ENCODE measurements around the gene EHF.
A peak's percentile ranks its signal among the peaks of the same experiment; 100 is the strongest.

EHF gene

DNA sequence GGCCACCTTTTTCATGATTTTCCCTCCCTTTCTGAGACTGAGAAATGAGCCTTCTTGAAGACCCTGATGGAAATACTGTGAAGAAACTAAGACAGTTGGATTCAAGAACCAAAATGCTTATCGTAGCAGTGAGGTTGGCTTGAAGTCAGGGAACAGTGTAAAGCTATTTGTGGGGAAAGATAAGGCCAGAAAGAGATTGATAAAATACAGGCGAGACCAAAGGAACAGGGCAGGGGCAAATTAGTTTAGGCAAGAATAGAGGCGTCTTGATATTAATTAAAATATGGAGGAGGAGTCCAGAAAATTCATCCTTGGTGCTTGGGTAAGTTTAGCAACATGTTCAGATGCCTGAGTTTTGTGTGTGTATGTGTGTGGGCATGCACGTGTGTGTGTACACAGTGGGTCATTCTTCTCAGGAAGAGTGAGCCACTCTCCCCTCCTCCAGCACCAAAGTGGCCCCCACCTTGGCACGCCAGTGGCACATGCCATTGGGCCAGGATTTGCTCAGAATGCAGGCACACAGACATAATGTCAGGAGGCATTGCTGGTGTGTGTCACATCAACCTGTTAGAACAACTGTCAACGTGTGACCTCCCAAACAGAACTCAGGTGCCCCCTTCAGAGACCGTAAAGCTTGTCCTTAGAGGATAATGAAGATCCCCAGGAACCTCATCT lies 3.9 kb upstream of the EHF start:
- Histone ChIP-seq H3K9ac (ENCODE audit: low read length) (no peak overlapping the region), H3K27me3 (ENCODE audit: control insufficient read depth, insufficient read depth, low read length) (no peaks in the 10 kb centered on the region), H3K36me3 (ENCODE audit: control insufficient read depth, insufficient read depth, low read length) (no peaks in the 10 kb centered on the region), H3K4me3 (ENCODE audit: low read length) (no peak overlapping the region), H3K9me3 (ENCODE audit: control insufficient read depth, low read length) (no peaks in the 10 kb centered on the region), H3K4me1 (ENCODE audit: control insufficient read depth, insufficient read depth, low read length) (peaks cover 41% of the 10 kb centered on the region)

DNA sequence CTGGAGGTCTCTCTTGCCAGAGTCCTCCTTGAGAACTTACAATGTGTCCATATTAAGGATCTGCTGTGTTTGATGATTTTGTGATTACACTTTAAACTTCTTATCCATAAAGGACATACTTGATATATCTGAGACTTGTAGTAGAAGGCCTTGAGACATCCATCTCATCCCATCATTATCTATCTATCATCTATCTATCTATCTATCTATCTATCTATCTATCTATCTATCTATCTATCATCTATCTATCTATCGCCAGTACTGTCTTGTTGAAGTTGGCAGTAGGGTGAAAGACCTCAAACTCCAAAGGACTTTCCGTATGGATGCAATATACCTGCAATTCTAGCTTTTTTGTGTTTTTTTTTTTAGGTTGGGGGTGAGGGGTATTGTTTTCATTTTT lies 2.5 kb upstream of the EHF start:
- H3K4me3 ChIP-seq (ENCODE audit: low read length) = no peak overlapping the region
- no peaks in the 10 kb centered on the region for H3K9me3 ChIP-seq (ENCODE audit: control insufficient read depth, low read length)
- peaks cover 41% of the 10 kb centered on the region for H3K4me1 ChIP-seq (ENCODE audit: control insufficient read depth, insufficient read depth, low read length)
- H3K36me3 ChIP-seq (ENCODE audit: control insufficient read depth, insufficient read depth, low read length) = no peaks in the 10 kb centered on the region
- no peak overlapping the region for H3K9ac ChIP-seq (ENCODE audit: low read length)
- H3K27me3 ChIP-seq (ENCODE audit: control insufficient read depth, insufficient read depth, low read length) = no peaks in the 10 kb centered on the region

DNA sequence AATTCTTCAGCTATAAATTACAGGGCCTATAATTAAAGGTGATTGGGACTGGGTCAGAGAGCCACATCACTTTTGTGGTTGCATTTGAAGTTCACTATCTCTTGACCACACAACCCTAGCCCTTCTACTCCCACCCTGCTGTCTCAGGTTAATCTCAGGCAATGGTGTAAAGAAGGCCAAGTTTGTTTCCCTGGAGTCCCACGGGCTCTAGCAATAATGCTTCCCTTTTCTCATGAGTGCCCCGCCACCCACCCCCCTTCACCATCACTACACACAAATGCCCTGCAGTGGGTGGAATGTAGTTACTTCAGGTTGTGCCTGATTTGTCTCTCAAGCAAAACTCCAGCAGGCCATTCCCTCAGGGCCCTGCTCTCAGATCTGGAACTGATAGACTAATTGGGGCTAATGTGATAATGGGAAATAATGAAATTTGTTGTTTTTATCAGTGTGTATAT lies 1.8 kb upstream of the EHF start:
- H3K36me3 ChIP-seq (ENCODE audit: control insufficient read depth, insufficient read depth, low read length) = no peaks in the 10 kb centered on the region
- peaks cover 41% of the 10 kb centered on the region for H3K4me1 ChIP-seq (ENCODE audit: control insufficient read depth, insufficient read depth, low read length)
- no peaks in the 10 kb centered on the region for H3K27me3 ChIP-seq (ENCODE audit: control insufficient read depth, insufficient read depth, low read length)
- H3K4me3 ChIP-seq (ENCODE audit: low read length) = no peak overlapping the region
- no peak overlapping the region for H3K9ac ChIP-seq (ENCODE audit: low read length)
- H3K9me3 ChIP-seq (ENCODE audit: control insufficient read depth, low read length) = no peaks in the 10 kb centered on the region

DNA sequence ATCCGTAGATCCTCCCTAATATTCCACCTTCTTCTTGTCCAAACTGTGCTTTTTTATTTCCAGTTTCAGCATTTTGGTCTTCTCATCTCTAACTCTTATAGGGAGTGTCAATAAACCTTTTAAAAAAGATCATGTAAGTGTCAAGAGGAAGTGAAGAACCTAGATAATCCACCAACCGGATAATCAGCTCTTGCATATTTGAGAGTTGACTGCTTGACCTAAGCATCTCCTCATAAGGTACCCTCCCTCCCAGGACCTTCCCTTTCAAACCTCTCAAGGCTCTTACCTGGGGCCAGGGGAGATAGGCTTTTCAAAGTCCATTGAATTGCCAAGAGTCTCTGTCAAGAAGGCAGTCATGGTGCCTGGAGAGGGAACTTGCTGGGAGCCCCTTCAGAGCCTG lies 691 bp upstream of the EHF start:
- H3K27me3 ChIP-seq (ENCODE audit: control insufficient read depth, insufficient read depth, low read length) = no peaks in the 10 kb centered on the region
- peaks cover 46% of the 10 kb centered on the region for H3K4me1 ChIP-seq (ENCODE audit: control insufficient read depth, insufficient read depth, low read length)
- H3K9me3 ChIP-seq (ENCODE audit: control insufficient read depth, low read length) = no peaks in the 10 kb centered on the region
- peak overlapping the region; percentile 52 for H3K4me3 ChIP-seq (ENCODE audit: low read length)
- H3K9ac ChIP-seq (ENCODE audit: low read length) = peak overlapping the region; percentile 59
- no peaks in the 10 kb centered on the region for H3K36me3 ChIP-seq (ENCODE audit: control insufficient read depth, insufficient read depth, low read length)

DNA sequence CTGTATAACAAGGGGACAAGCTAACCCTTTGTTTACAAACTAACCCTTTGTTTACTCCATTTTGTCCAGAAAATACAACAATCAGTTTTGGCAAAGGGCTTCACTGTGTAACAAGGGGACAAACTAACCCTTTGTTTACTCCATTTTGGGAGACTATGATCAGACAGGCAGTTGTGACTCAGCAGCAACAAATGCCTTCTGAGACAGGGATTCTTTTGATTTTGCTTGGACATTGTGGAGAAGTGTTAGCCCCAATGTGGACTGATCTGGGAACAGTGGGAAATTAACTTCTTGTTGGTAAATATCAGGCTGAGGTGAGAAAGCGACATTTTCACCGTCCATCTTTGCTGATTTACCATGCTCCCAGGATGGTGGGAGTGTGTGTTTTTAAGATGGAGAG lies 983 bp downstream of the EHF start:
- Histone ChIP-seq H3K9me3 (ENCODE audit: control insufficient read depth, low read length) (no peaks in the 10 kb centered on the region), H3K9ac (ENCODE audit: low read length) (peak overlapping the region; percentile 84), H3K36me3 (ENCODE audit: control insufficient read depth, insufficient read depth, low read length) (no peaks in the 10 kb centered on the region), H3K4me1 (ENCODE audit: control insufficient read depth, insufficient read depth, low read length) (peaks cover 54% of the 10 kb centered on the region), H3K27me3 (ENCODE audit: control insufficient read depth, insufficient read depth, low read length) (no peaks in the 10 kb centered on the region), H3K4me3 (ENCODE audit: low read length) (peak overlapping the region; percentile 52)

DNA sequence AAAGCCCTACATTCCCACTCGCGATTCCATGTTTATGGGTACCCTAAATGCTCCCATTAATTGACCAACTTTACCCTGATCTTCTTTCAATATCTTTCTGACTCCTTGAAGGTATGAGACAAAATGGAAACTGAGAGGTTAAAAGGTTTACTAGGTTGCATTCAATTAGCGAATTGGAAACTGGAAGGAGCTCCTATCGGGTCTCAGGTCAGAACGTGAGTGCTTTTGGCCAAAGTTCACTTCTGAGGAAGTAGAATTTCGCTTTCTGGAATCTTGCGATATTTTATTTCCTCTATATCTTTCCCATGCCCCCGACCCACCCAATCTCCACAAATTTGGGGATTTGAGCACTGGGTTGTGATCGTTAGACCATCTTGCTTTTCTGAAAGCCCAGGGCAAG lies 2.6 kb downstream of the EHF start:
- Histone ChIP-seq H3K9me3 (ENCODE audit: control insufficient read depth, low read length) (no peaks in the 10 kb centered on the region), H3K4me3 (ENCODE audit: low read length) (peak overlapping the region; percentile 52), H3K4me1 (ENCODE audit: control insufficient read depth, insufficient read depth, low read length) (peaks cover 50% of the 10 kb centered on the region), H3K27me3 (ENCODE audit: control insufficient read depth, insufficient read depth, low read length) (no peaks in the 10 kb centered on the region), H3K36me3 (ENCODE audit: control insufficient read depth, insufficient read depth, low read length) (no peaks in the 10 kb centered on the region), H3K9ac (ENCODE audit: low read length) (peak overlapping the region; percentile 84)

DNA sequence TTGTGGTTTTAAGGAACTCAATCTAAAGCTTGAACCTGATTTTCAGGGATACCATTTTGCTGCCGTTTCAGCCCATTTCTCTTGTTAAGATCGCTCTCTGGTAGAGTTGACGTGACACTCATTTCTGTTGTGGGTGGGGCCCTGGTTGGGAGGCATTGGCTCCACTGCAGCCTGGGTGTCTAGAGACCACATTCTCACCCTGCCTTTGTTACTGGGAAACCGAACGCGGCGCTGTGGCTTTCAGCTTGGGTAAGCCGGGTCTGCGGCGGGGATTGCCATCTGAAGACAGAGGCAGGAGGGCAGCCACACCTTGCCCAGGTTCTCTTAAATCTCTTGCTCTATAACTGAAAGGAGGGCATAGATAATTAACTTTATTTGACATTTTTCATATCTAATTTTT lies 3.2 kb downstream of the EHF start:
- H3K27me3 ChIP-seq (ENCODE audit: control insufficient read depth, insufficient read depth, low read length) = no peaks in the 10 kb centered on the region
- H3K9ac ChIP-seq (ENCODE audit: low read length) = peak overlapping the region; percentile 84
- peaks cover 51% of the 10 kb centered on the region for H3K4me1 ChIP-seq (ENCODE audit: control insufficient read depth, insufficient read depth, low read length)
- H3K36me3 ChIP-seq (ENCODE audit: control insufficient read depth, insufficient read depth, low read length) = no peaks in the 10 kb centered on the region
- no peaks in the 10 kb centered on the region for H3K9me3 ChIP-seq (ENCODE audit: control insufficient read depth, low read length)
- peak overlapping the region; percentile 52 for H3K4me3 ChIP-seq (ENCODE audit: low read length)

DNA sequence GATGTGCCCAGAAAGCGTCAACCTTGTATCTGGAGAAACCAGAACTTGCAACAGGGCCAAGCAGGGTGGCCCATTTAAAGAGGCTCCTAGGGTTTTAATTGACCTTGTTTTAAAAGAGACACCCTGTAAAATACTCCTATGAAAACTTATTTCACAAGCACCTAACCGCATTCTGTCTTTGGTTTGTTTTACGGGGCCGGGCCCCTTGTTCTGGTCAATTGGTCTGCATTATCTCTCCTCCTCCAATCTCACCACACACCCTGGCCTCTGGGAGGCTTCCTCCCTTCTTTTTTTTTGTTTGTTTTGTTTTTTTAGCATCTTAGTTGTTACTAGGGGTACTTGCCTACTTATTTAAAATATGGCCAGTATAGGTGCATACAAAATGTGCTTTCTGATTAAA lies 4.7 kb downstream of the EHF start:
- no peaks in the 10 kb centered on the region for H3K9me3 ChIP-seq (ENCODE audit: control insufficient read depth, low read length)
- peak overlapping the region; percentile 21 for H3K4me3 ChIP-seq (ENCODE audit: low read length)
- H3K9ac ChIP-seq (ENCODE audit: low read length) = peak overlapping the region; percentile 84
- H3K36me3 ChIP-seq (ENCODE audit: control insufficient read depth, insufficient read depth, low read length) = no peaks in the 10 kb centered on the region
- peaks cover 49% of the 10 kb centered on the region for H3K4me1 ChIP-seq (ENCODE audit: control insufficient read depth, insufficient read depth, low read length)
- no peaks in the 10 kb centered on the region for H3K27me3 ChIP-seq (ENCODE audit: control insufficient read depth, insufficient read depth, low read length)

DNA sequence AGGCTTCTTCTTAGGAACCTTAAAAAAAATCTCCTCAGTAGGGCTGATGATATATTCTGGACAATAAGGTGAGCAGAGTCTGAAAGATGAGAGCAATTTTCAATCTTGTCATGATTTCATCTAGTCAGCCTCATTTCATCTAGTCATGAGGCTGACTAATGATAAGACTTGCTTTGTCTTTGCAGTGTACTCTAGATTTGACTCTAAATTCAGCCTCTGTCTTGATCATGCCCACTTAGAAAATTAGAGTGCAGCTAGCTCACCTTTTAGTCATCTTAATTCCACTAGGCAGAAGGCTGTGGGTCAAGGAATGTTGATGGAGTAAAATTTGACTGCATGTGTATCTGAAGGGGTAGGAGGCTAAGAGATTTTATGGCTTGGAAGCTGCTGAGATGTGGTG lies 5.5 kb downstream of the EHF start:
- no peaks in the 10 kb centered on the region for H3K9me3 ChIP-seq (ENCODE audit: control insufficient read depth, low read length)
- no peak overlapping the region for H3K9ac ChIP-seq (ENCODE audit: low read length)
- H3K4me3 ChIP-seq (ENCODE audit: low read length) = no peak overlapping the region
- no peaks in the 10 kb centered on the region for H3K27me3 ChIP-seq (ENCODE audit: control insufficient read depth, insufficient read depth, low read length)
- no peaks in the 10 kb centered on the region for H3K36me3 ChIP-seq (ENCODE audit: control insufficient read depth, insufficient read depth, low read length)
- H3K4me1 ChIP-seq (ENCODE audit: control insufficient read depth, insufficient read depth, low read length) = peaks cover 52% of the 10 kb centered on the region

DNA sequence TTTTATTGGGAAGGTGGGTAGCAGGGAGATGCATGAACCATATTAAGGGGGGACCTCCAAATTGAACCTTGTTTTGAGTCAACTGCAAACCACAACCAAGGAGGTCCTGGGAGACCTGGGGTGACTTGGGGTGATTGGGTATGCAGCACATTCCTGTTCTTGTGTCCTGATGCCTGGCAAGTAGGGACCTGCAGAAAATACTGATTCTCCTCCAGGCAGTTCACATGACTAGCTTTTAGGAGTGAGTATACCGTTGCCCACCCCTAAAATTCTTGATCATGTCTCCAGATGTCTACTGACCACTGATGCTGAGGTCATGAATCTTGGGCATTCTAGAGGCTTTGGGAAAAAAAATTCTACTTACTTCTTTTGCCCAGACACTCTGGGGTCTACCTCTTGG lies 6.3 kb downstream of the EHF start:
- Histone ChIP-seq H3K9me3 (ENCODE audit: control insufficient read depth, low read length) (no peaks in the 10 kb centered on the region), H3K27me3 (ENCODE audit: control insufficient read depth, insufficient read depth, low read length) (no peaks in the 10 kb centered on the region), H3K9ac (ENCODE audit: low read length) (no peak overlapping the region), H3K4me1 (ENCODE audit: control insufficient read depth, insufficient read depth, low read length) (peaks cover 60% of the 10 kb centered on the region), H3K4me3 (ENCODE audit: low read length) (no peak overlapping the region), H3K36me3 (ENCODE audit: control insufficient read depth, insufficient read depth, low read length) (no peaks in the 10 kb centered on the region)

DNA sequence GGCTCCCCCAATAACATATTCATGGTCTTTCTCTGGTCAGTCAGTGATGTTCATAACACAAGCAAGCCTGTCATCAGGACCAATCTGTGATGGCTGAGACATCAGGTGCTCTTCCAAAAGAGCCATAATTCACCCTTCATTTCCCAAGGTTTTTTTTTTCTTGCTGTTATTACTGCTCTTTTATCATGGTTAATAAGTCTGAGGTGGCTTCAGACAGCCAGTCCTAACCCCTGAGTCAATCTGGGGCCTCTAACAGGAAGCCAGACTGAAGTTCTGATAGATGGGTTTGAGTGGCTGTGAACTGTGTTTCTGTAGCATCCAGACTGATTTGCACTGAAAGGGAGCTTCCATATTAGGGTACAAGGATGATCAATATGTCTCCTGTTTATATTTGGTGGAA lies 8.8 kb downstream of the EHF start:
- Histone ChIP-seq H3K4me3 (ENCODE audit: low read length) (no peak overlapping the region), H3K4me1 (ENCODE audit: control insufficient read depth, insufficient read depth, low read length) (peaks cover 84% of the 10 kb centered on the region), H3K9ac (ENCODE audit: low read length) (no peak overlapping the region), H3K27me3 (ENCODE audit: control insufficient read depth, insufficient read depth, low read length) (no peaks in the 10 kb centered on the region), H3K36me3 (ENCODE audit: control insufficient read depth, insufficient read depth, low read length) (no peaks in the 10 kb centered on the region), H3K9me3 (ENCODE audit: control insufficient read depth, low read length) (no peaks in the 10 kb centered on the region)

DNA sequence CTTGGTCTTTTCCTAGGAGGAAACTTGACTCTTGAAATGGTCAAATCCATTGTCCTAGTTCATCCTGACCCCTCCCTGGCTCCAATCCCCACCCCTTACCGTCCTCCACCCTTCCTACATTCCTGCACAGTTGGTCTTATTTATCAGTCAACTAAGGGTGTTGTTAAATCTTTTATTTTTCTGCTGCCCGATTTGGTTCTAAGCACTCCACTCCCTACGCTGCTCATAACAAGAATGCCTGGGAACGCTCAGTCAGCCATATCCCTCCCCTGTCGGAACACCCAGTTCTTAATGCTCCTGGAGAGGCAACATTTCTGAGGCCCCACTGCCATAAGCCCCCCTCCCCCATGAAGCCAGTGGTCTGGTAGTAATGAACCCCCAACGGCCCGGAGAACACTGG lies 9.7 kb downstream of the EHF start:
- H3K4me3 ChIP-seq (ENCODE audit: low read length) = no peak overlapping the region
- H3K9ac ChIP-seq (ENCODE audit: low read length) = peak overlapping the region; percentile 43
- H3K9me3 ChIP-seq (ENCODE audit: control insufficient read depth, low read length) = no peaks in the 10 kb centered on the region
- peaks cover 84% of the 10 kb centered on the region for H3K4me1 ChIP-seq (ENCODE audit: control insufficient read depth, insufficient read depth, low read length)
- no peaks in the 10 kb centered on the region for H3K27me3 ChIP-seq (ENCODE audit: control insufficient read depth, insufficient read depth, low read length)
- H3K36me3 ChIP-seq (ENCODE audit: control insufficient read depth, insufficient read depth, low read length) = no peaks in the 10 kb centered on the region

DNA sequence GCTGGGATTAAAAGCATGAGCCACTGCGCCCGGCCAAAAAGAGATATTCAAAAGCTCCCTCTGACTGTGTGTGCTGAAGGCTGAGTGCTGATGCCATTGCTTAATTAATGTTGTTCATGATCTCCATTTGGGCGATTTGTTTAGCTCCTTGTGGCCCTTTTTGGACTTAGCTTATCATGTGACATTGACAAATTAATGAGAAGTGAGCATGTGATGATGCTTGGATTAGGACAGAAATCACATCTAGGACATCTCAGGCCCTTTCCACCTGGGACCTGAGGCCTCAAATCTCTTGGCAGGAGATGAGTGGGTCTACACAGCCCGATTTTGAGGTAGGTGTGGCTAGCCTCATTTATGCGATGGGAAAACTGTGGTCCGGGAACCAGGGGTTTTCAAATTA lies 10.4 kb downstream of the EHF start:
- peaks cover 85% of the 10 kb centered on the region for H3K4me1 ChIP-seq (ENCODE audit: control insufficient read depth, insufficient read depth, low read length)
- H3K9me3 ChIP-seq (ENCODE audit: control insufficient read depth, low read length) = no peaks in the 10 kb centered on the region
- peak overlapping the region; percentile 2 for H3K9ac ChIP-seq (ENCODE audit: low read length)
- H3K4me3 ChIP-seq (ENCODE audit: low read length) = no peak overlapping the region
- H3K27me3 ChIP-seq (ENCODE audit: control insufficient read depth, insufficient read depth, low read length) = no peaks in the 10 kb centered on the region
- H3K36me3 ChIP-seq (ENCODE audit: control insufficient read depth, insufficient read depth, low read length) = no peaks in the 10 kb centered on the region

All from mucosa of stomach (tissue), 1 donor.